A549 (cell line): Measurements from ENCODE around the gene DUSP19. TPM values are rescaled to one million over a fixed set of nuclear protein-coding genes. Genes with fewer than 3 reads are reported as not detected.
A peak's percentile ranks its signal among the peaks of the same experiment; 100 is the strongest.

Experiments used
- ATAC-seq, 2 experiments: fragments of 200-7000 bp in 1 of 2; fragments of >200 bp in 1 of 2; cut with Nextera tagmentation in 1 of 2; cut with Tn5 transposase in 1 of 2; 3 replicates each; pipeline versions ENCODE4 v1.8.0 to v1.9.1; 2018 to 2020; ENCODE audit warnings: mild to moderate bottlenecking in 1 of 2, moderate library complexity in 1 of 2
- CTCF ChIA-PET: fragments of 300-600 bp; sonication (Branson Sonifier 250); formaldehyde crosslinking; extraction: SDS; loops from one replicate; lab custom pipeline; 2021; ENCODE audit warnings: antibody characterized with exemption, inconsistent platforms; lab: Yijun Ruan, JAX
- POLR2A ChIA-PET: fragments of 350-600 bp; formaldehyde crosslinking; extraction: SDS; loops from one replicate; lab custom pipeline; 2021; ENCODE audit warnings: antibody characterized with exemption, inconsistent platforms; lab: Yijun Ruan, JAX
- DNase-seq, 2 experiments: peaks; one replicate each; pipeline versions ENCODE4 v3.0.0 to v3.0.0-alpha.2; 2011 to 2016; ENCODE audit warnings: low read depth in 1 of 2, low spot score in 1 of 2
- FAIRE-seq: peaks from 2 replicates; lab custom pipeline; 2011; peaks lifted over from hg19 to GRCh38; lab: Jason Lieb, UNC
- H3K27ac ChIP-seq, 2 experiments: fragments of >200 bp; sonication (Bioruptor Twin); formaldehyde crosslinking; 3 replicates each; pipeline ENCODE4 v1.5.1; 2016 to 2017
- H3K4me1 ChIP-seq: fragments of >200 bp; sonication (Bioruptor Twin); formaldehyde crosslinking; 3 replicates; pipeline ENCODE4 v1.6.1; 2016
- H3K4me2 ChIP-seq: fragments of >200 bp; sonication (Bioruptor Twin); formaldehyde crosslinking; 3 replicates; pipeline ENCODE4 v1.6.1; 2016
- H3K4me3 ChIP-seq: fragments of >200 bp; sonication (Bioruptor Twin); formaldehyde crosslinking; 3 replicates; pipeline ENCODE4 v1.5.1; 2016
- H3K9me3 ChIP-seq: fragments of >200 bp; sonication (Bioruptor Twin); formaldehyde crosslinking; 3 replicates; pipeline ENCODE4 v1.6.1; 2016
- CBX2 ChIP-seq: fragments of 200-600 bp; sonication (generic); IDR thresholded peaks from 2 replicates; pipeline ENCODE4 v1.6.1; 2016; ENCODE audit warnings: low read depth, mild to moderate bottlenecking, borderline replicate concordance
- CEBPB ChIP-seq, 2 experiments: fragments of >200 bp in 1 of 2; sonication (Bioruptor Twin) in 1 of 2; formaldehyde crosslinking in 1 of 2; IDR thresholded peaks; 2 replicates each; pipeline ENCODE4 v1.6.1; 2012 to 2016
- EHMT2 ChIP-seq: fragments of 200-600 bp; sonication (generic); IDR thresholded peaks from 2 replicates; pipeline ENCODE4 v1.6.1; 2016; ENCODE audit warnings: antibody characterized with exemption, low read depth, mild to moderate bottlenecking, moderate library complexity
- GATA3 ChIP-seq: IDR thresholded peaks from 2 replicates; pipeline ENCODE4 v1.6.1; 2012; ENCODE audit warnings: borderline replicate concordance
- HDAC2 ChIP-seq: fragments of 200-600 bp; sonication (generic); IDR thresholded peaks from 2 replicates; pipeline ENCODE4 v1.6.1; 2016
- HEYL ChIP-seq: fragments of 250-450 bp; sonication (Bioruptor Pico); IDR thresholded peaks from 2 replicates; pipeline ENCODE4 v1.8.0; 2021; ENCODE audit warnings: mild to moderate bottlenecking, moderate library complexity
- HOXA7 ChIP-seq: fragments of 250-450 bp; sonication (Bioruptor Pico); IDR thresholded peaks from 2 replicates; pipeline ENCODE4 v1.5.0; 2020; ENCODE audit warnings: mild to moderate bottlenecking, moderate library complexity
- HOXB13 ChIP-seq: fragments of 250-450 bp; sonication (Bioruptor Pico); IDR thresholded peaks from 2 replicates; pipeline ENCODE4 v1.5.0; 2020; ENCODE audit warnings: low read depth, mild to moderate bottlenecking, moderate library complexity
- HOXB5 ChIP-seq: fragments of 250-450 bp; sonication (Bioruptor Pico); IDR thresholded peaks from 2 replicates; pipeline ENCODE4 v1.5.0; 2020; ENCODE audit warnings: mild to moderate bottlenecking, moderate library complexity
- JUN ChIP-seq, 2 experiments: fragments of >200 bp; sonication (Bioruptor Twin); formaldehyde crosslinking; IDR thresholded peaks; 2 replicates in 1 of 2; 3 replicates in 1 of 2; pipeline ENCODE4 v1.6.1; 2016 to 2017
- KDM1A ChIP-seq: fragments of 200-600 bp; sonication (generic); IDR thresholded peaks from 2 replicates; pipeline ENCODE4 v1.6.1; 2016; ENCODE audit warnings: low read depth, mild to moderate bottlenecking
- MAFK ChIP-seq: fragments of 450-650 bp; IDR thresholded peaks from 2 replicates; pipeline ENCODE4 v1.6.1; 2014; ENCODE audit not compliant: partially characterized antibody
- MAZ ChIP-seq: fragments of 150-350 bp; IDR thresholded peaks from 2 replicates; pipeline ENCODE4 v1.6.1; 2014; ENCODE audit warnings: antibody characterized with exemption, low read depth, low read length, borderline replicate concordance
- NFE2L2 ChIP-seq: fragments of 150-350 bp; conservative IDR thresholded peaks from 2 replicates; pipeline ENCODE4 v1.6.1; 2014; ENCODE audit warnings: low read length
- NR3C1 ChIP-seq: fragments of >200 bp; sonication (Bioruptor Twin); formaldehyde crosslinking; IDR thresholded peaks from 3 replicates; pipeline ENCODE4 v1.6.1; 2017
- POLR2AphosphoS2 ChIP-seq: conservative IDR thresholded peaks from 2 replicates; pipeline ENCODE4 v1.6.1; 2012; ENCODE audit warnings: low read length, improper control_type of control experiment, inconsistent platforms
- RARB ChIP-seq: fragments of 250-450 bp; sonication (Bioruptor Pico); IDR thresholded peaks from 2 replicates; pipeline ENCODE4 v1.8.0; 2021; ENCODE audit warnings: mild to moderate bottlenecking, moderate library complexity
- RFX5 ChIP-seq: fragments of 450-650 bp; IDR thresholded peaks from 2 replicates; pipeline ENCODE4 v1.7.1; 2014; ENCODE audit warnings: antibody characterized with exemption, mild to moderate bottlenecking, moderate library complexity
- RNF2 ChIP-seq: fragments of 200-600 bp; sonication (generic); IDR thresholded peaks from 2 replicates; pipeline ENCODE4 v1.6.1; 2016; ENCODE audit warnings: low read depth, mild to moderate bottlenecking, antibody characterized with exemption, moderate library complexity, borderline replicate concordance
- SMC3 ChIP-seq: fragments of >200 bp; sonication (Bioruptor Twin); formaldehyde crosslinking; IDR thresholded peaks from 3 replicates; pipeline ENCODE4 v1.6.1; 2018; ENCODE audit warnings: inconsistent platforms
- TP53 ChIP-seq: fragments of 250-450 bp; sonication (Bioruptor Pico); IDR thresholded peaks from 2 replicates; pipeline ENCODE4 v1.5.0; 2021; ENCODE audit warnings: mild to moderate bottlenecking, moderate library complexity
- ZC3H11A ChIP-seq: fragments of 450-650 bp; IDR thresholded peaks from 2 replicates; pipeline ENCODE4 v1.6.1; 2014; ENCODE audit warnings: antibody characterized with exemption, mild to moderate bottlenecking
- ZFP36 ChIP-seq: fragments of 450-650 bp; IDR thresholded peaks from 2 replicates; pipeline ENCODE4 v1.6.1; 2014; ENCODE audit warnings: borderline replicate concordance; ENCODE audit not compliant: partially characterized antibody
- ZNF302 ChIP-seq: fragments of 250-450 bp; sonication (Bioruptor Pico); IDR thresholded peaks from 2 replicates; pipeline ENCODE4 v1.9.0; 2021; ENCODE audit warnings: inconsistent platforms, mild to moderate bottlenecking, moderate library complexity
- ZSCAN20 ChIP-seq: fragments of 250-450 bp; sonication (Bioruptor Pico); IDR thresholded peaks from 2 replicates; pipeline ENCODE4 v1.8.0; 2022; ENCODE audit warnings: mild to moderate bottlenecking, moderate library complexity
- WGBS: methylation state at CpG from one replicate; pipeline ENCODE4 v1.1.6; 2017; ENCODE audit errors: missing lambda C conversion rate; 5-methylcytosine and 5-hydroxymethylcytosine counted together
- polyA plus RNA-seq, 4 experiments: library from polyadenylated mRNA; depleted of rRNA in 3 of 4; stranded (reverse); fragments of >200 nt; fragmentation: RNase III in 1 of 4; extraction: RNeasy Plus Mini Kit Qiagen cat#74134 plus additional on column Dnase treatment in 1 of 4; gene quantifications; 2 replicates in 3 of 4; 3 replicates in 1 of 4; pipeline ENCODE4 v1.2.3, GENCODE V29; 2011 to 2017
- TF ChIP-seq, protein P1 (sequence below): fragments of 250-450 bp; sonication (Bioruptor Pico); IDR thresholded peaks from 2 replicates; pipeline ENCODE4 v1.5.0; 2020; ENCODE audit warnings: low read depth, mild to moderate bottlenecking, moderate library complexity
- TF ChIP-seq, protein P2 (sequence below): fragments of 150-350 bp; IDR thresholded peaks from 2 replicates; pipeline ENCODE4 v1.6.1; 2014; ENCODE audit warnings: low read depth, mild to moderate bottlenecking, low read length
- TF ChIP-seq, protein P3 (sequence below): fragments of >200 bp; sonication (Bioruptor Twin); formaldehyde crosslinking; IDR thresholded peaks from 3 replicates; pipeline ENCODE4 v1.6.1; 2016
- TF ChIP-seq, protein P4 (sequence below): IDR thresholded peaks from 2 replicates; pipeline ENCODE4 v1.6.1; 2012

The DUSP19 gene
- polyA plus RNA-seq, 2 of the 4 experiments (the other 2 are of a cell fraction), result 1.2 to 4.4 TPM

DNA sequence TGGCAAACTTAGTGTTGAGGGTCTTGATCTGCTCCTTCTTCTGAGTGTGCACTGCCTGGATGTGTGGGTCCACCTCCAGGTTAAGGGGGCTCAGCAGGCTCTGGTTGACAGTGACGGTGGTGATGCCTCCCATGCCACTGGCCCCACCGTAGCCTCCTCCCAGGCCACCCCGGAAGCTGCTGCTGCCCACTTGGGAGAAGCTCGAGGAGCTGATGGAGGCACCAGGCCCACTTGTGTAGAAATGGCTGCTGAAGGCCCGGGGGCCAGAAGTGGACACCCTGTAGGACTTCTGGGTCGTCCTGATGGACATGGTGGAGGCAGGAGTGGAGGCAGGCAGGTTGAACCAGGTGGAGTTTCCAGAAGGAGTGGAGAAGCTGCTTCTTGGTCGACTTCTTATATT, 6.4 kb upstream of the DUSP19 start:
- ChIA-PET CTCF (interaction anchor here (1.3 to 1.8 kb wide), 4 partner anchors 12 to 114 kb away, joined by 3 to 4 read pairs (median 4); no protein-coding TSS in a partner anchor), POLR2A (no interaction called here)
- no peak overlapping the region for H3K27ac ChIP-seq
- DNase-seq, result no peak
- no peaks in the 10 kb centered on the region for H3K4me1 ChIP-seq
- no peak overlapping the region for H3K4me3 ChIP-seq
- no peak for ATAC-seq
- H3K9me3 ChIP-seq, result peaks cover 3% of the 10 kb centered on the region; the same call in 1 of the 3 replicates
- no peak overlapping the region for H3K4me2 ChIP-seq
- FAIRE-seq, result no peak
- 67% methylated on average over 3 of the region's 7 CpGs for WGBS
- TF ChIP-seq CBX2 (no peak), ZNF302 (no peak)

DNA sequence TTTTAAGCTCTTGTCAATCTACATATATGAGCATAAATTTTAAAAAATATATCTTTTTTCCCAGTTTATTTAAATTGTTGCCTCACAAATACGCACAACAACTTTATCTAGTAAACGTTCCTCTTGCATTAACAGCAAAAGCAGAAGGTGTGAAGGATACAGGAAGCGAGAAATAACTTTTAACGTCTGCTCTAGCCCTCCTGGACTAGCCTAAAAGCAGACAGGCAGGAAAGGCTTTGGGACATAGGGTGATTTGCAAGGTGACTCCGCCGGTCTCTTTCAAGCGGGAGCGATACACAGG, 434 bp upstream of the DUSP19 start:
- Histone ChIP-seq H3K4me1 (no peaks in the 10 kb centered on the region), H3K9me3 (no peaks in the 10 kb centered on the region), H3K4me2 (peak overlapping the region; percentile 81), H3K27ac (peak overlapping the region; percentile 83 to 88), H3K4me3 (peak overlapping the region; percentile 94)
- 5% methylated on average over 8 of the region's 8 CpGs for WGBS
- CTCF ChIA-PET, result interaction anchor here (0.5 to 2.1 kb wide), 3 partner anchors 13 to 37 kb away, joined by 3 to 8 read pairs (median 5); no protein-coding TSS in a partner anchor
- TF ChIP-seq HOXA7 (CRISPR knock-in tag), result no peak
- TF ChIP-seq KDM1A, result no peak
- TF ChIP-seq NR3C1, result no peak
- TF ChIP-seq RFX5, result no peak
- no peak for TF ChIP-seq CBX2
- no peak for TF ChIP-seq POLR2AphosphoS2
- TF ChIP-seq NFE2L2, result no peak
- TF ChIP-seq, protein P1, sequence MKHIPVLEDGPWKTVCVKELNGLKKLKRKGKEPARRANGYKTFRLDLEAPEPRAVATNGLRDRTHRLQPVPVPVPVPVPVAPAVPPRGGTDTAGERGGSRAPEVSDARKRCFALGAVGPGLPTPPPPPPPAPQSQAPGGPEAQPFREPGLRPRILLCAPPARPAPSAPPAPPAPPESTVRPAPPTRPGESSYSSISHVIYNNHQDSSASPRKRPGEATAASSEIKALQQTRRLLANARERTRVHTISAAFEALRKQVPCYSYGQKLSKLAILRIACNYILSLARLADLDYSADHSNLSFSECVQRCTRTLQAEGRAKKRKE, result no peak
- no peak for TF ChIP-seq HDAC2
- TF ChIP-seq CEBPB (IDR thresholded peaks at IDR 0.05), result no peak
- no peak for TF ChIP-seq HEYL (CRISPR knock-in tag)
- no peak for TF ChIP-seq EHMT2
- TF ChIP-seq ZFP36, result no peak
- no peak for TF ChIP-seq GATA3
- no peak for TF ChIP-seq MAZ
- TF ChIP-seq ZSCAN20 (CRISPR knock-in tag), result no peak
- no peak for TF ChIP-seq MAFK
- TF ChIP-seq HOXB5 (CRISPR knock-in tag), result no peak
- TF ChIP-seq JUN (IDR thresholded peaks at IDR 0.05), result no peak
- ATAC-seq, result peak in 1 of 2 experiments; percentile 75; a peak in 1 of 6 replicates
- DNase-seq, result peak in 1 of 2 experiments; percentile 45
- FAIRE-seq, result no peak
- POLR2A ChIA-PET, result interaction anchor here (0.6 to 1.4 kb wide), 3 partner anchors 9 to 38 kb away, joined by 3 to 6 read pairs (median 4); no protein-coding TSS in a partner anchor

DNA sequence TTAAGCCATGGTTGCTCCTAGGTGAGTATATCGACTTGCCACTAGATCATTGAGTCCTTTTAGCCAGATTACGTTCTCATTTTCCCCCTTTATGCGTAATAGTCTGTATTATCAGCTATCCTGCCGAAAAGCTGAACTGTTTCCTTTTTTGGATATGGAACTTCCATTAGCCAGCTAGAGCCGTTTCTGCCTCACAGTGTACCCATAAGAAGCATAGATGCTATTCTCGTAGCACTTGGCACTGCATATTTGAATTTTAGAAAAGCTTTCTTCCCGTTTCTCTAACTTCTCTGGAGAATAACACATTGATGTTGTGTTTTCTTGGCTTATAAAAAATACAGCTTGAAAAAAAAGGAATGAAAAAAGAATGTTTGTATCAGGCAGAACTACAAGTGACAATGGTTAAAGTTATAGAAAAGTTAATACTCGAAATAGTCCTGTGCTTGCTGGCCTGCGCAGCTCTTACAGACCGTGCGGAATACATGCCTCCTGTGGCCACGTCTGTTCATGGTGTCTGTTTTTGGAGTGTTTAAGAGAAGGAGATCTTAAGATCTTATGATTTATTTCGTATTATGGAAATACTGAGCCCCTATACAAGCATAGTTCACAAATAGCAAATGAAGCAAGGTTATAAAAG, 710 bp downstream of the DUSP19 start:
- 33% methylated on average over 13 of the region's 13 CpGs for WGBS
- Histone ChIP-seq H3K9me3 (no peaks in the 10 kb centered on the region), H3K27ac (peak overlapping the region; percentile 83 to 88), H3K4me2 (peak overlapping the region; percentile 81)
- POLR2A ChIA-PET, result interaction anchor here (0.6 to 1.4 kb wide), 5 partner anchors 10 to 84 kb away, joined by 3 to 6 read pairs (median 3); no protein-coding TSS in a partner anchor
- CTCF ChIA-PET, result interaction anchor here (1.2 to 2.1 kb wide), 2 partner anchors 14 to 99 kb away, joined by 3 to 8 read pairs; no protein-coding TSS in a partner anchor
- ATAC-seq, result peak; percentile 41 to 57
- TF ChIP-seq HOXA7 (CRISPR knock-in tag), result no peak
- TF ChIP-seq, all 56 proteins: peak for 0
- FAIRE-seq, result no peak
- no peak for DNase-seq
- Histone ChIP-seq H3K4me3 (peak overlapping the region; percentile 94), H3K4me1 (no peaks in the 10 kb centered on the region)

DNA sequence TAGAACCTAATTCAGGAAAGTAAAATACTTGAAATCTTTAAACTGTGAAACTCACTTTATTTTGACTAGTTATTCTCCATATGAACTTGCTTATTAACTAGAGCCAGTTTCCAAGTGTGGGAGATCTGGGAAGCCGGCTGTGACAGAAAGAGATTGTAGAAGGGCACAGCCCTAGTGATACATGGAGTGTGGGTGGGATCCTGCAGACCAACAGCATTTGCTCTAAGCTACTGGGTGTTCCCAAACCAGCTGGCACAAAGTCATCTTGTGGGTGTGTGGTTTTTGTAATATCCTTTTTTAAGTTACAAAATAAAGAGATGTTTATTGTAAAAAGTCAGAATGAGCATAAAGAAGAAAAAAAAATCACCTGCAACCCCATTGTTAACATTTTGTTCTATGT, 3.4 kb downstream of the DUSP19 start:
- no peak for DNase-seq
- TF ChIP-seq, protein P2, sequence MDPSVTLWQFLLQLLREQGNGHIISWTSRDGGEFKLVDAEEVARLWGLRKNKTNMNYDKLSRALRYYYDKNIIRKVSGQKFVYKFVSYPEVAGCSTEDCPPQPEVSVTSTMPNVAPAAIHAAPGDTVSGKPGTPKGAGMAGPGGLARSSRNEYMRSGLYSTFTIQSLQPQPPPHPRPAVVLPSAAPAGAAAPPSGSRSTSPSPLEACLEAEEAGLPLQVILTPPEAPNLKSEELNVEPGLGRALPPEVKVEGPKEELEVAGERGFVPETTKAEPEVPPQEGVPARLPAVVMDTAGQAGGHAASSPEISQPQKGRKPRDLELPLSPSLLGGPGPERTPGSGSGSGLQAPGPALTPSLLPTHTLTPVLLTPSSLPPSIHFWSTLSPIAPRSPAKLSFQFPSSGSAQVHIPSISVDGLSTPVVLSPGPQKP, result no peak
- TF ChIP-seq RNF2 (no peak), ZSCAN20 (CRISPR knock-in tag) (no peak), HOXB13 (CRISPR knock-in tag) (no peak), ZC3H11A (no peak), TP53 (CRISPR knock-in tag) (no peak), MAFK (no peak), SMC3 (no peak), RFX5 (no peak), RARB (no peak)
- TF ChIP-seq, protein P3, sequence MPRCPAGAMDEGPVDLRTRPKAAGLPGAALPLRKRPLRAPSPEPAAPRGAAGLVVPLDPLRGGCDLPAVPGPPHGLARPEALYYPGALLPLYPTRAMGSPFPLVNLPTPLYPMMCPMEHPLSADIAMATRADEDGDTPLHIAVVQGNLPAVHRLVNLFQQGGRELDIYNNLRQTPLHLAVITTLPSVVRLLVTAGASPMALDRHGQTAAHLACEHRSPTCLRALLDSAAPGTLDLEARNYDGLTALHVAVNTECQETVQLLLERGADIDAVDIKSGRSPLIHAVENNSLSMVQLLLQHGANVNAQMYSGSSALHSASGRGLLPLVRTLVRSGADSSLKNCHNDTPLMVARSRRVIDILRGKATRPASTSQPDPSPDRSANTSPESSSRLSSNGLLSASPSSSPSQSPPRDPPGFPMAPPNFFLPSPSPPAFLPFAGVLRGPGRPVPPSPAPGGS, result no peak
- TF ChIP-seq, protein P4, sequence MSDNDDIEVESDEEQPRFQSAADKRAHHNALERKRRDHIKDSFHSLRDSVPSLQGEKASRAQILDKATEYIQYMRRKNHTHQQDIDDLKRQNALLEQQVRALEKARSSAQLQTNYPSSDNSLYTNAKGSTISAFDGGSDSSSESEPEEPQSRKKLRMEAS, result no peak

More for the DNA sequence above, 3.4 kb downstream of the DUSP19 start:
- Histone ChIP-seq H3K4me3 (no peak overlapping the region), H3K9me3 (no peaks in the 10 kb centered on the region), H3K4me1 (no peaks in the 10 kb centered on the region), H3K27ac (no peak overlapping the region), H3K4me2 (no peak overlapping the region)
- POLR2A ChIA-PET, result no interaction called here
- no peak for ATAC-seq
- FAIRE-seq, result no peak
- CTCF ChIA-PET, result interaction anchor here (0.7 kb wide), 1 partner anchor 148 kb away, joined by 3 read pairs; no protein-coding TSS in a partner anchor
- WGBS, result 71% methylated on average over 1 of the region's 1 CpG
